H1 (cell line): ENCODE measurements around the gene GPBP1L1. TPM values are rescaled to one million over a fixed set of nuclear protein-coding genes. Genes with fewer than 3 reads are reported as not detected.
A peak's percentile ranks its signal among the peaks of the same experiment; 100 is the strongest.

Experiments
- CTCF ChIA-PET: fragments of 300-600 bp; sonication (Branson Sonifier 250); formaldehyde crosslinking; loops from one replicate; lab custom pipeline; 2021; ENCODE audit not compliant: partially characterized antibody; lab: Charles Lee
- POLR2A ChIA-PET: fragments of 300-600 bp; sonication (Branson Sonifier 250); formaldehyde crosslinking; loops from one replicate; lab custom pipeline; 2021; ENCODE audit warnings: inconsistent platforms; ENCODE audit not compliant: partially characterized antibody; lab: Charles Lee
- DNase-seq, 2 experiments: peaks; one replicate each; pipeline versions ENCODE4 v3.0.0 to v3.0.0-alpha.2; 2010 to 2022; ENCODE audit warnings: low spot score in 2 of 2, low read depth in 1 of 2, mixed read lengths in 1 of 2
- FAIRE-seq: peaks from 2 replicates; lab custom pipeline; 2011; peaks lifted over from hg19 to GRCh38; lab: Jason Lieb, UNC
- H2AFZ ChIP-seq: 2 replicates; pipeline ENCODE4 v1.8.1; 2012; ENCODE audit warnings: low read length, inconsistent platforms
- H2AK5ac ChIP-seq: 2 replicates; pipeline ENCODE4 v1.6.1; 2013; ENCODE audit warnings: low read depth, low read length
- H2BK120ac ChIP-seq: replicated peaks from 2 replicates; pipeline ENCODE3; 2013; ENCODE audit warnings: low read depth, low read length, inconsistent platforms
- H2BK12ac ChIP-seq: 2 replicates; pipeline ENCODE4 v1.6.1; 2013; ENCODE audit warnings: low read depth, low read length
- H2BK15ac ChIP-seq: 2 replicates; pipeline ENCODE4 v1.6.1; 2013; ENCODE audit warnings: low read length
- H2BK20ac ChIP-seq: 2 replicates; pipeline ENCODE4 v1.6.1; 2013; ENCODE audit warnings: low read length
- H2BK5ac ChIP-seq: 2 replicates; pipeline ENCODE4 v1.6.1; 2013; ENCODE audit warnings: low read depth, low read length
- H3K14ac ChIP-seq: 2 replicates; pipeline ENCODE4 v1.6.1; 2013; ENCODE audit warnings: inconsistent platforms; ENCODE audit not compliant: insufficient read length
- H3K18ac ChIP-seq: 2 replicates; pipeline ENCODE4 v1.6.1; 2013; ENCODE audit warnings: low read length; ENCODE audit errors: extremely low read depth
- H3K23ac ChIP-seq: 2 replicates; pipeline ENCODE4 v1.6.1; 2013; ENCODE audit warnings: inconsistent platforms; ENCODE audit not compliant: insufficient read length
- H3K23me2 ChIP-seq: 2 replicates; pipeline ENCODE4 v1.6.1; 2013; ENCODE audit warnings: low read depth, low read length
- H3K27ac ChIP-seq: 2 replicates; pipeline ENCODE4 v1.6.1; 2011; ENCODE audit warnings: low read depth, low read length, inconsistent platforms
- H3K27me3 ChIP-seq, 4 experiments: replicated peaks in 1 of 4; 1 replicate in 1 of 4; 2 replicates in 3 of 4; pipeline versions ENCODE4 v1.6.1 to v1.8.1; 2011 to 2013; ENCODE audit warnings: low read length in 3 of 4, mild to moderate bottlenecking in 3 of 4, inconsistent platforms in 2 of 4, mixed read lengths in 2 of 4, moderate library complexity in 1 of 4; ENCODE audit not compliant: control insufficient read depth in 3 of 4, insufficient read depth in 3 of 4; ENCODE audit errors: extremely low read depth in 1 of 4
- H3K36me3 ChIP-seq, 4 experiments: 2 replicates each; pipeline versions ENCODE4 v1.6.1 to v1.8.1; 2011 to 2013; ENCODE audit warnings: mild to moderate bottlenecking in 4 of 4, low read length in 3 of 4, moderate library complexity in 2 of 4, control low read depth in 1 of 4, inconsistent platforms in 1 of 4; ENCODE audit not compliant: insufficient read depth in 4 of 4, control insufficient read depth in 2 of 4
- H3K4ac ChIP-seq: replicated peaks from 2 replicates; pipeline ENCODE3; 2013; ENCODE audit warnings: low read length, low read depth, mixed read lengths, inconsistent platforms; ENCODE audit not compliant: insufficient read length
- H3K4me1 ChIP-seq, 4 experiments: replicated peaks in 1 of 4; 1 replicate in 1 of 4; 2 replicates in 3 of 4; pipeline versions ENCODE4 v1.6.1 to v1.8.1; 2011 to 2013; ENCODE audit warnings: low read length in 3 of 4, inconsistent platforms in 2 of 4, mixed read lengths in 1 of 4; ENCODE audit not compliant: insufficient read depth in 4 of 4, control insufficient read depth in 3 of 4
- H3K4me2 ChIP-seq, 2 experiments: 2 replicates each; pipeline versions ENCODE4 v1.6.1 to v1.8.1; 2011 to 2013; ENCODE audit warnings: low read depth in 2 of 2, low read length in 2 of 2, control low read depth in 1 of 2, inconsistent platforms in 1 of 2, mild to moderate bottlenecking in 1 of 2; ENCODE audit not compliant: insufficient read depth in 1 of 2
- H3K4me3 ChIP-seq, 4 experiments: fragments of 200-600, 300-600 bp in 1 of 4; sonication (generic), shearing (Covaris generic), sonication (Bioruptor Twin) in 1 of 4; 2 replicates each; pipeline versions ENCODE4 v1.5.1 to v1.8.1; 2011 to 2016; ENCODE audit warnings: low read length in 4 of 4, low read depth in 3 of 4, control low read depth in 2 of 4, inconsistent platforms in 2 of 4, mild to moderate bottlenecking in 2 of 4, mixed read lengths in 1 of 4, moderate library complexity in 1 of 4; ENCODE audit not compliant: insufficient read depth in 2 of 4; ENCODE audit errors: extremely low read depth in 1 of 4
- H3K56ac ChIP-seq: replicated peaks from 2 replicates; pipeline ENCODE3; 2013; ENCODE audit warnings: low read depth, mild to moderate bottlenecking, mixed read lengths, low read length, inconsistent platforms; ENCODE audit not compliant: insufficient read length
- H3K79me1 ChIP-seq: 2 replicates; pipeline ENCODE4 v1.6.1; 2013; ENCODE audit warnings: low read depth, low read length, control low read depth
- H3K79me2 ChIP-seq, 2 experiments: 2 replicates each; pipeline versions ENCODE4 v1.6.1 to v1.8.1; 2012 to 2013; ENCODE audit warnings: low read length in 2 of 2, mild to moderate bottlenecking in 2 of 2, inconsistent platforms in 1 of 2; ENCODE audit not compliant: insufficient read depth in 2 of 2, control insufficient read depth in 1 of 2
- H3K9ac ChIP-seq, 4 experiments: replicated peaks in 1 of 4; 1 replicate in 1 of 4; 2 replicates in 3 of 4; pipeline versions ENCODE4 v1.6.1 to v1.8.1; 2011 to 2013; ENCODE audit warnings: low read depth in 3 of 4, low read length in 3 of 4, control low read depth in 2 of 4, mild to moderate bottlenecking in 2 of 4, moderate library complexity in 2 of 4, inconsistent platforms in 1 of 4; ENCODE audit errors: extremely low read depth in 1 of 4
- H3K9me3 ChIP-seq, 2 experiments: 2 replicates each; pipeline versions ENCODE4 v1.6.1 to v1.8.1; 2012 to 2013; ENCODE audit warnings: mild to moderate bottlenecking in 2 of 2, moderate library complexity in 2 of 2, control low read depth in 1 of 2, inconsistent platforms in 1 of 2, low read depth in 1 of 2, low read length in 1 of 2, mixed read lengths in 1 of 2; ENCODE audit not compliant: insufficient read depth in 2 of 2
- H4K20me1 ChIP-seq, 2 experiments: replicated peaks in 1 of 2; 2 replicates each; pipeline versions ENCODE3 to v1.8.1; 2011 to 2013; ENCODE audit warnings: inconsistent platforms in 2 of 2, low read length in 2 of 2, mild to moderate bottlenecking in 1 of 2; ENCODE audit not compliant: insufficient read depth in 2 of 2, control insufficient read depth in 1 of 2
- H4K5ac ChIP-seq: 2 replicates; pipeline ENCODE4 v1.6.1; 2013; ENCODE audit warnings: low read length, low read depth, mixed read lengths, inconsistent platforms; ENCODE audit not compliant: insufficient read length
- H4K8ac ChIP-seq: 2 replicates; pipeline ENCODE4 v1.8.0; 2013; ENCODE audit warnings: mild to moderate bottlenecking, moderate library complexity, low read length, inconsistent platforms; ENCODE audit not compliant: insufficient read depth; ENCODE audit errors: extremely low read depth
- H4K91ac ChIP-seq: replicated peaks from 2 replicates; pipeline ENCODE3; 2013; ENCODE audit warnings: low read length, mixed read lengths, inconsistent platforms; ENCODE audit not compliant: insufficient read length
- CBX8 ChIP-seq: fragments of 300-800, 300-1000 bp; sonication (generic); IDR thresholded peaks from 2 replicates; pipeline ENCODE4 v1.7.1; 2016; ENCODE audit warnings: low read depth, low read length, borderline replicate concordance
- CHD1 ChIP-seq: IDR thresholded peaks from 2 replicates; pipeline ENCODE4 v1.6.1; 2012; ENCODE audit warnings: low read depth, low read length, improper control_type of control experiment
- JUN ChIP-seq: IDR thresholded peaks from 2 replicates; pipeline ENCODE4 v1.6.1; 2011; ENCODE audit warnings: low read depth, mild to moderate bottlenecking, improper control_type of control experiment, low read length
- POLR2A ChIP-seq, 2 experiments: IDR thresholded peaks; 1 replicate in 1 of 2; 2 replicates in 1 of 2; pipeline ENCODE4 v1.6.1; 2011; ENCODE audit warnings: low read depth in 2 of 2, low read length in 2 of 2, mild to moderate bottlenecking in 2 of 2; ENCODE audit errors: control extremely low read depth in 1 of 2
- POLR2AphosphoS5 ChIP-seq: IDR thresholded peaks from 2 replicates; pipeline ENCODE4 v1.6.1; 2011; ENCODE audit warnings: low read depth, low read length
- WGBS, 2 experiments: shearing (Covaris generic) in 1 of 2; methylation state at CpG; one replicate each; pipeline versions ENCODE4 v1.1.6 to v1.1.7; 2013 to 2015; ENCODE audit warnings: low lambda C conversion rate in 2 of 2, mixed read lengths in 2 of 2, inconsistent platforms in 1 of 2, low coverage in 1 of 2, missing lambda C conversion rate in 1 of 2; ENCODE audit not compliant: insufficient replicate concordance in 2 of 2, insufficient coverage in 1 of 2, insufficient read length in 1 of 2; ENCODE audit errors: extremely low coverage in 1 of 2, missing lambda C conversion rate in 1 of 2; 5-methylcytosine and 5-hydroxymethylcytosine counted together
- polyA plus RNA-seq, 7 experiments: library from polyadenylated mRNA; depleted of rRNA in 3 of 7; stranded (reverse) in 5 of 7; unstranded in 2 of 7; fragments of >200 nt in 5 of 7; fragments of 200-250 nt in 2 of 7; gene quantifications; 1 replicate in 5 of 7; 2 replicates in 1 of 7; 4 replicates in 1 of 7; pipeline versions ENCODE4 v1.2.1 to v1.2.3, GENCODE V29; 2011 to 2013; ENCODE audit warnings: missing spikeins in 2 of 7, mixed read lengths in 2 of 7
- total RNA-seq: library from RNA; stranded (reverse); fragmentation: NEBNext Ultra II Directional; extraction: Animal tissue kit (Norgen Biotek cat#: 25700); gene quantifications from 2 replicates; pipeline ENCODE4 v1.2.1, GENCODE V29; 2021
- TF ChIP-seq, protein P1 (sequence below): IDR thresholded peaks from 2 replicates; pipeline ENCODE4 v1.6.1; 2011; ENCODE audit warnings: low read length, improper control_type of control experiment

The GPBP1L1 gene
- total and polyA plus RNA-seq, 2 of the 8 experiments (the other 6 are each of a cell fraction or from before 2014, with no cell fraction given) = 70.1 to 119 TPM

DNA sequence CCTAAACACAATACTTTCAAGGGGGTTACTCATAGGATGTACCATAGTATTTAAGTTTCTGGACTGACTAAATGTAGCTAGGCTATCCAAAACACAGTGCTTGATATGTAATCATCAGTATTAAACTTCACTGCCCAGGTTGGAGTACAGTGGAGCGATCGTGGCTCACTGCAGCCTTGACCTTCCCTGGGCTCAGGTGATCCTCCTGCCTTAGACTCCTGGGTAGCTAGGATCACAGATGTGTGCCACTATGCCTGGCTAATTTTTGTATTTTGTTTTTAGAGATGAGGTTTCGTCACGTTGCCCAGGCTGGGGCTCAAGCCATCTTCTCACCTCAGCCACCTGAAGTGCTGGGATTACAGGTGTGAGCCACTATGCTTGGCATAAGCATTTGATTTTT, 91.9 kb downstream of the GPBP1L1 start:
- no peak overlapping the region for H3K4ac ChIP-seq
- CTCF ChIA-PET = interaction anchor here (1.5 kb wide), 1 partner anchor 23 kb away, joined by 4 read pairs; no protein-coding TSS in a partner anchor
- no peak for FAIRE-seq

More for the DNA sequence above, 91.9 kb downstream of the GPBP1L1 start:
- Histone ChIP-seq H4K91ac (no peak overlapping the region), H2BK15ac (no peak overlapping the region), H3K27ac (no peak overlapping the region), H3K18ac (no peak overlapping the region), H2BK120ac (no peak overlapping the region), H3K9ac (no peak overlapping the region), H3K36me3 (peaks cover 28 to 84% (median 58%) of the 10 kb centered on the region in 4 experiments), H2AFZ (no peak overlapping the region), H4K8ac (no peak overlapping the region), H4K20me1 (peaks cover 34 to 42% of the 10 kb centered on the region in 2 experiments), H3K14ac (no peak overlapping the region), H3K4me3 (no peak overlapping the region), H4K5ac (no peak overlapping the region), H3K27me3 (no peaks in the 10 kb centered on the region), H2AK5ac (no peak overlapping the region), H3K4me2 (no peak overlapping the region), H3K9me3 (no peaks in the 10 kb centered on the region), H3K56ac (no peak overlapping the region), H3K23ac (no peak overlapping the region), H2BK5ac (no peak overlapping the region), H2BK20ac (no peak overlapping the region), H3K23me2 (no peaks in the 10 kb centered on the region), H3K4me1 (no peaks in the 10 kb centered on the region), H3K79me2 (peaks cover 58 to 99% of the 10 kb centered on the region in 2 experiments), H3K79me1 (peaks cover 8% of the 10 kb centered on the region), H2BK12ac (no peak overlapping the region)
- WGBS, 2 experiments = 93% methylated on average over 4 of the region's 4 CpGs; no CpG with 5 or more reads in 1 of the 2 experiments
- POLR2A ChIA-PET = interaction anchor here (0.6 to 4.6 kb wide), 8 partner anchors 9 to 171 kb away, joined by 3 to 42 read pairs (median 3); partner anchors contain the start of gene NASP
- DNase-seq = no peak
- TF ChIP-seq, protein P1, sequence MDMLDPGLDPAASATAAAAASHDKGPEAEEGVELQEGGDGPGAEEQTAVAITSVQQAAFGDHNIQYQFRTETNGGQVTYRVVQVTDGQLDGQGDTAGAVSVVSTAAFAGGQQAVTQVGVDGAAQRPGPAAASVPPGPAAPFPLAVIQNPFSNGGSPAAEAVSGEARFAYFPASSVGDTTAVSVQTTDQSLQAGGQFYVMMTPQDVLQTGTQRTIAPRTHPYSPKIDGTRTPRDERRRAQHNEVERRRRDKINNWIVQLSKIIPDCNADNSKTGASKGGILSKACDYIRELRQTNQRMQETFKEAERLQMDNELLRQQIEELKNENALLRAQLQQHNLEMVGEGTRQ = no peak
- no peak for TF ChIP-seq CBX8
- TF ChIP-seq POLR2A (IDR thresholded peaks at IDR 0.05; ENCODE audit: control extremely low read depth in 1 of 2, low read depth in 2 of 2, low read length in 2 of 2) = peak in 1 of 2 experiments; percentile 26; a peak in 1 of 3 replicates
- no peak for TF ChIP-seq JUN
- TF ChIP-seq POLR2AphosphoS5 = peak; percentile 51; the same call in 1 of the 2 replicates
- no peak for TF ChIP-seq CHD1
